NCI-H82 treated with DMSO at 0.1 percent for 48 hours (cell line): Measurements from ENCODE around the gene CATSPERD.
"Not testable (repeated sequence)": the region's sequence is repeated elsewhere in the genome, so short reads cannot be mapped to it uniquely, and the experiment has no call there.

ENCODE experiments used
- DNase-seq: peaks from one replicate; lab custom pipeline; 2025; ENCODE audit not compliant: unreplicated experiment; lab: John Stamatoyannopoulos, UW

The CATSPERD gene

DNA sequence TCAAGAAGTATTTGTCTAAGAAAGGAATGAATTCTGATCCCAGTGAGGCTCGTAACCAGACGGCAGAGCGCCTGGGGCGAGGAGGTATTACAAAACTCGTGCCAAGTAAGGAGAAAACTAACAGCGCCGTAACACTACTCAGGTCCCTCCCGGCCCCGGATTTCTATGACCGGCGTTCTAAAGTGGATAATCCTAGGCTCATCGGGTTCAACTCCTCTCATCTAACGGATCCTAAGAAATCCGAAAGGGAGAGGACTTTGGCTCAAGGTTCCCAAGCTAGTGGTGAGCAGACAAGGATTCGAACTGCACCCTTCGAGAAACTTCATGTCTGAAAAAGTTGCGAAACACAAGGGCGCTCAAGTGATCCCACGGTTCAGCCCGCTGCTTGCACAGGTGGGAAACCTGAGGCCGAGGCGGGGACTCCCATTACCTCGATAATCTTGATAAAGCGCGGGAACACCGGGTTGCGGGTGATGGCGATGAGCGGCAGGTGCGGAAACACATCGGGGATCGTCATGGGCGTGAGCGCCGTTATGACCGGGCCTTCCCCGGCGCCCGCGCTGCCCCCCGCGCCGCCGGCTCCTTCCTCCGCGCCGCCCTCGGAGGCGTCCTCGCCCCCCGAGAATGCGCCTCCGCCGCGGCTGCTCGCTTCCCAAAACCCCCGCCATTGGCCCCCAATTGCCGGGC lies 1.0 kb upstream of the CATSPERD start:
- no peak for DNase-seq

DNA sequence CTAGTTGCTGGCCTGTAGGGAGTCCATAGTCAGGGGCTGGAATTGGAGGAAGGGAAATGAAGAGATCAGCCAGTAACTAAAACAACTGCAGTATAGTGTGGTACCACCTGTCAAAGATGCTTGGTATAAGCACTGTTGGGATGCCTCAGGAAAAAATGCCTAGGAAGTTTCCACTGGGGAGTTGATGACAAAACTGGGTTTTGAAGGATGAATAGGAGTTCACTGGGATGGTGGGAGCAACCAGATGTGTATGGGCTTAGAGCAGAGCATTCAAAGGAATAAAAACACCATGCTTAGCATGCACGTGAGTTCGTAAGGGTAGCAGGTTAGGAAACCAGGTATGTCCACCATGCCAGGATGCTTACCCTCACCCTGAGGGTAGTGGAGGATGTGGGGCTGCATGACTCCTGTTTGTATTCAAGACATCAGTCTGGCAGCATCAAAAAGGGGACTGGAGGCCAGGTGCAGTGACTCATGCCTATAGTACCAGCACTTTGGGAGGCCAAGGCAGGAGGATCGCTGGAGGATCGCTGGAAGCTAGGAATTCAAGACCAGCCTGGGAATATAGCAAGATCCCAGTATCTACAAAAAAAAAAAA lies 7.1 kb downstream of the CATSPERD start:
- no peak for DNase-seq

DNA sequence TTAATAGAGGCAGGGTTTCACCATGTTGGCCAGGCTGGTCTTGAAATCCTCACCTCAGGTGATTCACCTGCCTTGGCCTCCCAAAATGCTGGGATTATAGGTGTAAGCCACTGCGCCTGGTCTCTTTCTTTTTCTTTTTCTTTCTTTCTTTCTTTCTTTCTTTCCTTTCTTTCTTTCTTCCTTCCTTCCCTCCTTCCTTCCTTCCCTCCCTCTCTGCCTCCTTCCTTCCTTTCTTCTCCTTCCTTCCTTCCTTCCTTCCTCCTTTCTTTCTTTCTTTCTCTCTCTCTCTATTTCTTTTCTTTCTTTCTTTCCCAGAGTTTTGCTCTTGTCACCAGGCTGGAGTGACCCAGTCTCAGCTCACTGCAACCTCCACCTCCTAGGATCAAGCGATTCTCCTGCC lies 12.7 kb downstream of the CATSPERD start:
- DNase-seq, result not testable (repeated sequence)

DNA sequence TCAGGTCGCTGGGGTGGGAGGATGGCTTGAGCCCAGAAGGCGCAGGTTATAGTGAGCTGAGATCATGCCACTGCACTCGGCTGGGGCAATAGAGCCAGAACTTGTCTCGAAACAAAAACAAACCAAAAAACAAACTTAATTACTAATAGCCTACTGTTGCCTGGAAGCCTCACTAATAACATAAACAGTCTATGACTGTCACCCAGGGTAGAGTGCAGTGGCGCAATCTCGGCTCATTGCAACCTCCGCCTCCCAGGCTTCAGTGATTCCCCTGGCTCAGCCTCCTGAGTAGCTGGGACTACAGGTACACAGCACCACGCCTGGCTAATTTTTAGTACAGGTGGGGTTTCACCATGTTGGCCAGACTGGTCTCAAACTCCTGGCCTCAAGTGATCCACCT lies 18.0 kb downstream of the CATSPERD start:
- DNase-seq, result no peak

DNA sequence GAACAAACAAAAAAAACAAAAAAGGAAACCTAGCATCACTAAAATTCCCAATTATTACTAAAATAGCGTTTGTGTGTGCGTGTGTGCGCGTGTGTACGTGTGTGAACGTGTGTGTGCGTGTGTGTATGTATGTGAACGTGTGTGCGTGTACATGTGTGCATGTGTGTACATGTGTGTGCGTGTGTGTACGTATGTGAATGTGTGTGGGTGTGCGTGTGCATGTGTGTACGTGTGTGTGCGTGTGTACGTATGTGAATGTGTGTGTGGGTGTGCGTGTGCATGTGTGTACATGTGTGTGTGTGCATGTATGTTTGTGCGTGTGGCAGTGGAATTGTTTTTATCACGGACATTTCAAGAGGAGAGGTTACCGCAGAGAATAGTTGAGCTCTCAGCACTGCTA lies 21.6 kb downstream of the CATSPERD start:
- DNase-seq, result no peak

DNA sequence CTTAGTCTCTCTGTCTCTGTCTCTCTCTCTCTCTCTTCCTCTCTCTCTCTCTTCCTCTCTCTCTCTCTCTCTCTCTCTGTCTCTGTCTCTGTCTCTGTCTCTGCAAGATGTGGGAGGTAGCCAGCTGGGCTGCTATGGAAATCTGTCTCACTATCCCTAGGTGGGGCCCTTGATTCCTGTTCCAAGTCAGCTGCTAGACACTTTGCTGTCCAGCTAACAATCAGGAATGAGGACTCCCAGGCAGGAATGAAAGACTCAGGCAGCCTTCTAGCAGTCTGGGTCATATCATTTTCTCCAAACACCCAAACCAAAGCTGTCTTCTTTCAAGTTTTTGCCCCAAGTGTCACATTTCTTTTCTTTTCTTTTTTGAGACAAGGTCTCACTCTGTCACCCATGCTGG lies 23.2 kb downstream of the CATSPERD start:
- DNase-seq, result no peak

DNA sequence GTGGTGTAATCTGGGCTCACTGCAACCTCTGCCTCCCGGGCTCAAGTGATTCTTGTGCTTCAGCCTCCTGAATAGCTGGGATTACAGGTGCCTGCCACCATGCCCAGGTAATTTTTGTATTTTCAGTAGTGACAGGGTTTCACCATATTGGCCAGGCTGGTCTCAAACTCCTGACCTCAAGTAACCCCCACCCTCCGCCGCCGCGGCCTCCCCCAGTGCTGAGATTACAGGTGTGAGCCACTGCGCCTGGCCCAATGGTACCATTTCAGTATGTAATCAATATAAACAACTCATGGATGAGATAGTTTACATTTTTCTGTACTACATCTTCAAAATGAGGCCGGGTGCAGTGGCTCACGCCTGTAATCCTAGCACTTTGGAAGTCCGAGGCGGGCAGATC lies 24.6 kb downstream of the CATSPERD start:
- not testable (repeated sequence) for DNase-seq

DNA sequence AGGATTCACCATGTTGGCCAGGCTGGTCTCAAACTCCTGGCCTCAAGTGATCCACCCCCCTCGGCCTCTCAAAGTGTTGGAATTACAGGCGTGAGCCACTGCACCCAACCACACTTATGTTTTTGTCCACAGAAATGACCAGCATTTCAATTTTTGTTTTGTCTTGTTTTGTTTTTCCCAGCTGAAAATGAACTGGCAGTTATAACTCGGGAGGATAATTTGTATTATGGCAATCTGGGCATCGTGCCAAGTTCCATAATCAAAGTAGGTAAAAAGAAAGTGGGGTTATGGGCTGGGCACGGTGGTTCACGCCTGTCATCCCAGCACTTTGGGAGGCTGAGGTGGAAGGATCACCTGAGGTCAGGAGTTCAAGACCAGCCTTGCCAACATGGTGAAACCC lies 28.5 kb downstream of the CATSPERD start:
- DNase-seq, result not testable (repeated sequence)

DNA sequence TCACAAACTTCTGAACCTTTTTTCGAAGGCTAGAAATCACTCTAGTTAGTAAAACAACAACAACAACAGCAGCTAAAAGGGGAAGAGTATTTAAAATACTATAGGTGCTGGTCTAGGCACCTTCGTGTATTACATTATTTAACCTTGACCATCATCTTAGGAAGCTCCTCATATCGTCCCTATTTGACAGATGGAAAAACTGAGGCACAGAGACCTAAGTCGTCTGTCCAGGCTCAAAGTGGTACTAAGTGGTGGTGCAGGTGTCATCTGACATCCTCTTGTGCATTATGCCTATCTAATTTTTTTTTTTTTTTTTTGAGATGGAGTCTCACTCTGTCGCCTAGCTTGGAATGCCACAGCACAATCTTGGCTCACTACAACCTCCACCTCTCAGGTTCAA lies 29.1 kb downstream of the CATSPERD start:
- no peak for DNase-seq

DNA sequence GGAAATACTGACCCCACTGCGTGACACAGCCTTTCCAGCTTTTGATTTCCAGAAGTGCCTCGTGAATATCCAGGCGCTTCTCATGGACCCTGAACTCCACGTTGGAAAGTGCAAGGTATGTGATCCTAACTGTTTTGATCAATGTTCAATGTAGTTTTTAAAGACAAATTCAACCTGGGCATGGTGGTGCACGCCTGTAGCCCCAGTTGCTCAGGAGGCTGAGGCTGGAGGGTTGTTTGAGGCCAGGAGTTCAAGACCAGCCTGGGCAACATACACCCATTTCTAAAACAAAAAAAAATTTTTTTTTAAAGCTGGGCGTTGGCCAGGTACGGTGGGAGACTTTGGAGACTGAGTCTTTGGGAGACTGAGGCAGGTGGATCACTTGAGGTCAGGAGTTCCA lies 31.3 kb downstream of the CATSPERD start:
- no peak for DNase-seq

DNA sequence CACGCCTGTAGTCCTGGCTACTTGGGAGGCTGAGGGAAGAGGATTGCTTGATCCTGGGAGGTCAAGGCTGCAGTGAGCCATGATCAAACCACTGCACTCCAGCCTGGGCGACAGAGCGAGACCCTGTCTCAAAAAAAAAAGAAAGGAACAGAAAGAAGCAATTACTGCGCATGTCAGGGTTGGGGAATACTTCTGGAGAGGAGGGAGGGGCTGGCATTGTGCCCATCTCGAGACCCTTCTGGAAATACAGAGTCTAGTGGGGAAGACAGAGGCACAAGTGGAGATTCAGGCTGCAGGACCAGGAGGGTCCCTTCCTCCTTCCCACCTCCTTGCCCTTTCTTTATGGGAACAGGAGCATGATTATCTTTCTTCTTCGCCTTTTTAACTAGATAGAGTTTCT lies 33.3 kb downstream of the CATSPERD start:
- no peak for DNase-seq

DNA sequence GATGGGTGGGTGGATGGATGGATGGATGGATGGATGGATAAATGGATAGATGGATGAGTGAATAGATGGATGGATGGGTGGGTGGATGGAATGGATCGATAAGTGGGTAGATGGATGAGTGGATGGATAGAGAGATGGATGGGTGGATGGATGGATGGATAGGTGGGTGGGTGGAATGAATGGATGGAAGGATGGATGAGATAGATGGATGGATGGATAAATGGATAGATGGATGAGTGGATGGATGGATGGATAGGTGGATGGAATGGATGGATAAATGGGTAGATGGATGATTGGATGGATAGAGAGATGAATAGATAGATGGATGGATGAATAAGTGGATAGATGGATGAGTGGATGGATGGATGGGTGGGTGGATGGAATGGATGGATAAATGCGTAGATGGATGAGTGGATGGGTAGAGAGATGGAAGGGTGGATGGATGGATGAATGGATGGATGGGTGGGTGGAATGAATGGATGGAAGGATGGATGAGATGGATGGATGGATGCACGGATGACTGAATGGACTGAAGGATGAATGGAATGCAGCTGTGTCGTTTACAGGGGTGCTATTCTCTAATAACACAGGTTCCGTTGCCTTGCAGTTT lies 42.3 kb downstream of the CATSPERD start:
- DNase-seq, result no peak

DNA sequence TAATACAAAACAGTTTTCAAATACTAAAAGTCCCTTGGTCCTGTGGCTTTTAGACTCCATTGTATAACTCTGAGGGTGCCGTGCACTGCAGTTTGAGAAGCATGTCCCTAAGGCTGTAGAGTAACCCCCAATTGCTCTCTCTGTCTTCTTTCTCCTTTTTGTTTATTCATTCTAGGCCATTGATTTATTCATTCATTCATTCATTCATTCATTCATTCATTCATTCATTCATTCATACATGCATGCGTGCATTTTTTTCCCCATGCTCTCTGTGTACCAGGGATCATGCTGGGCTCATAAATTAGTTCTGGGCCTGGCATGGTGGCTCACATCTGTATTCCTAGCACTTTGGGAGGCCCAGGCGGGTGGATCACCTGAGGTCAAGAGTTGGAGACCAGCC lies 44.8 kb downstream of the CATSPERD start:
- no peak for DNase-seq

DNA sequence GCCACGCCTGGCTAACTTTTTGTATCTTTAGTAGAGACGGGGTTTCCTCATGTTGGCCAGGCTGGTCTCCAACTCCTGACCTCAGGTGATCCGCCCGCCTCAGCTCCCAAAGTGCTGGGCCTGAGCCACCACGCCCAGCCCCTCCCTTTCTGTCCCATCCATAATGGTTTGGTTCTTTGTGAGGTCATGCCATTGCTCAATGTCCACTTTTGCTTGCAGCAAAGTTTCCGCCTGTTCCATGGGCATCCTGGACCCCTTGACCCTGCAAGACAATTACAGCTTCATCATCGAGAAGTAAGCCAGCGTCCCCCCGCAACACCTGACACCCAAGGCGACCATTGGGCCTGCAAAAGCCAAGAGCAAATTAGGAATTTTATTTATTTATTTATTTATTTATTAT lies 47.5 kb downstream of the CATSPERD start:
- DNase-seq, result no peak

DNA sequence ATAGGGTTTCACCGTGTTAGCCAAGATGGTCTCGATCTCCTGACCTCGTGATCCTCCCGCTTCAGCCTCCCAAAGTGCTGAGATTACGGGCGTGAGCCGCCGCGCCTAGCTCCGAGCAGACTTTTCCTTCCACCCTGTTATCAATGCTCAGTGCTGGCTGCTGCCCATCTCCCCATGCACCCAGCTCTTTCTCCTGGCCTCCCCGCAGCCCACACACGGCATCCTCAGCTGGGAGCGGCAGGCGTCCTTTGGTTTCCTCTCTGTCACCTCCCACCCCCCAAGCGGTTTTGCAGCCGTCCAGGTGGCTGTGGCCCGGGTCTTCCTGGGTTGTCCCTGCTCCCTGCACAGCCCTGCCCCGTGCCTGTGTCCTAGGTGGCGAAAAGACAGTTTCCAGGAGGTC lies 52.0 kb downstream of the CATSPERD start:
- DNase-seq, result no peak

DNA sequence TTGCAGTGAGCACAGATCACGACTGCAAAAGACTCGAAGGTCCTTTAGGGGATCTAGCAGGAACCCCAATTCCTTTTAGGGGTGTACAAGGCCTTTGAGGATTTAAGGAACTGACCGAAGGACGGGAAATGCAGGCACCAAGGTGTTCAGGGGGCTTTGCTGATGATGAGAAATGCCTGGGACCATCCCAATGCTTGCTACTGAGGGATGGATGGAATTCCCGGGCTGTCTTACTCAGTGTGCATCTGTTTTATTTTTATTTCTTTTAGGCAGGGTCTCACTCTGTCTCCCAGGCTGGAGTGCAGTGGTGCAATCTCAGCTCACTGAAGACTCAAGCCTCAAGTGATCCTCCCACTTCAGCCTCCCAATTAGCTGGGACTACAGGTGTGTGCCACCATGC lies 52.8 kb downstream of the CATSPERD start:
- no peak for DNase-seq

DNA sequence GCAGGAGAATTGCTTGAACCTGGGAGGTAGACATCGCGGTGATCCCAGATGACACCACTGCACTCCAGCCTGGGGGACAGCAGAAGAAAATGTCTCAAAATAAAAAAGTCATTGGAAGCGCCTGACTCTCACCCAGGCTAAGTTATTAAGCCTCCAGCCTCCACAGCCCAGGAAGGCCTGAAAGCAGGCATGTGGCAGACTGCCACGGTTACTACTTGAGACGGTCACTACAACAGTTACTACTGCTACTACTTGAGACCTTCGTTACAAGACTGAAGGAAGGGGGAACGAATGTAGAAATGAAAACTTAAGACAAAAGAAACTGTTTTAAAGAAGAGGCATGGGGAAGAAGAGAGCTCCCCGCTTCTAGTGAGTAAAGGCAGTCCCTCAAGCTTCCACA lies 54.5 kb downstream of the CATSPERD start:
- no peak for DNase-seq

DNA sequence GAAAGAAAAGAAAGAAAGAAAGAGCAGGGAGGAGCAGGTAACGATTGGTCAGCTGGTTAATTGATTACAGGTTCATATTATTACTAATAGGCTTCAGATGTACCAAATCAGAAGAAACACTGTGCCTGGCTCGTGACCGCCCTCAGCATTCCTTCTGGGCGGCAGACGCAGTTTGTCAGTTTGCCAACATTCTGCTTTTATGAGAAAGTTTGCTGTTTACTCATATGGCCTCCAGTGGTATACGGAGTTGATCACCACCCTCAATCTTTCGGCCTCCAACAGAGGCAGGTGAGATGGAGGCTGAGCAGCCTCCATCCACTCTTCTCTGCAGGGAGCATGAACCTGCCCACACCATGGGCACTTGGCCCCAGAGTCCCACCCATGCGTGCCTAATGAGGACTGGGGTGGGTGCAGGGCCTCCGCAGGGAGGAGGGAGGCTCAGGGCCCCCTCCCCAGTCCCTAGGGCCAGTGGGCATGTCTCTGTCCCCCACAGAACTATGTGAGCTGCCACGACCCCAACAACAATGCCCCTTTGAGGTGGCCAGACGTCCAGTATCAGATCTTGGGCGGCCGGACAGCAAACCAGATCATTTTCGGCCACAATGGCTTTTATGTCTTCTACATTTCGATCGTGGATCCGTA lies 55.4 kb downstream of the CATSPERD start:
- no peak for DNase-seq

DNA sequence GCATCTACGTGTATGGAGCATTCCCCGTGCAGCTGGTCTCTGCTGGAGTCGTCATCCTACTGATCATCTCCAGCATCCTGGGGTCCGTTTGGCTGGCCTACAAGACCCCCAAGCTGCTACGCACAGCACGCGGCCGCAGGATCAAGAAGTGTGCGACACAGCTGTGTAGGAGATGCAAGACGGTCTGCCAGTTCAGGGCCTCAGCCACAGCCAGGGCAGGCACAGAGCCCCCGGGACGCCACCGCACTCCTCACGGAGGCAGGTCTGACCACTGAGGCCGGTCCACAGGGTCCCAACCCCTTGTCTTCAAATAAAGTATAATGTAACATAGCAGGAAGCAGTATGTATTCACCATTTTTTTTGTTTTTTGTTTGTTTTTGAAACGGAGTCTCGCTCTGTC lies 58.0 kb downstream of the CATSPERD start:
- no peak for DNase-seq

DNA sequence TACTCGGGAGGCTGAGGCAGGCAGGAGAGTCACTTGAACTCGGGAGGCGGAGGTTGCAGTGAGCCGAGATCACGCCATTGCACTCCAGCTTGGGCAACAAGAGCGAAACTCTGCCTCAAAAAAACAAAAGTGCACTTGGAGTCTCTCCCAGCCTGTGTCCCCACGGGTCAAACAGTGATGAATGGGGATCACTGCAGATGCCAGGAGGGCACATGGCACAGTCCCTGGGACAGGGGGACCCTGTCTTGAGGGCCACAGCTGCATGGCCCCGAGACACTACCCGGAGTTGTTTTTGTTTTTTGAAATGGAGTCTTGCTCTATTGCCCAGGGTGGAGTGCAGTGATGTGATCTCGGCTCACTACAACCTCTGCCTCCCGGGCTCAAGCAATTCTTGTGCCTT lies 60.5 kb downstream of the CATSPERD start:
- DNase-seq, result not testable (repeated sequence)

DNA sequence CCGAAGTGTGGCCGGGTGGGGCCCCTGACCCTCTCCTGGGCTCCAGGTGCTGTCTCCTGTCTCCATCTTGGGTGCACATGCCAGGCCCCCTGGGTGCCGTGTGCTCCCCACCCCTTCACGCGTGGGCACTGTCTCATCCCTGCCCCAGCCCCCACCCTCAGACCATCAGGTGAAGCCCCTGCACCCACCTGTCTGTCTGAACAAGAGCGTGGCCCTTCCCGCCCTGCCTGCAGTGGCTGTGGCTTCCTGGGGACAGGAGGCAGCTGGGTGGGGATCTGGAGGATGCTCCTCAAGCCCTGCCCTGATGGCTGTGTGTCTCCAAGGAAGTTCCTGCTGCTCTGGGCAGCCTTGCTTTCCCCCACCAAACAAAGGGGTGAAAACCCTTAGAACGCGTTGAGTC lies 61.9 kb downstream of the CATSPERD start:
- no peak for DNase-seq
